CD4-positive, alpha-beta T cell treated with Interleukin-17A for 4 hours (primary cell): ENCODE results near the gene FRMD4B.

Experiments used
- DNase-seq: peaks from one replicate; pipeline ENCODE4 v3.0.0-alpha.2; 2020; ENCODE audit warnings: mixed read lengths

The FRMD4B gene

GRCh38 chr3:69166446-69166845 is 219.4 kb downstream of the FRMD4B start:
- DNase-seq, result no peak

- DNase-seq, result no peak
These were observed 220.1 kb downstream of the FRMD4B start for GRCh38 chr3:69165744-69166143.

GRCh38 chr3:69164296-69164695 is 221.6 kb downstream of the FRMD4B start:
- DNase-seq, result no peak

GRCh38 chr3:69162308-69162980 is 223.4 kb downstream of the FRMD4B start:
- no peak for DNase-seq

- peak; percentile 43 for DNase-seq
These were observed 224.1 kb downstream of the FRMD4B start for GRCh38 chr3:69161587-69162307.

- no peak for DNase-seq
These were observed 225.4 kb downstream of the FRMD4B start for GRCh38 chr3:69160525-69160924.

GRCh38 chr3:69160107-69160506 is 225.8 kb downstream of the FRMD4B start:
- no peak for DNase-seq

GRCh38 chr3:69149586-69149985 is 236.3 kb downstream of the FRMD4B start:
- no peak for DNase-seq

- no peak for DNase-seq
These were observed 240.2 kb downstream of the FRMD4B start for GRCh38 chr3:69145688-69146087.

GRCh38 chr3:69144631-69145245 is 241.2 kb downstream of the FRMD4B start:
- no peak for DNase-seq

GRCh38 chr3:69143612-69144011 is 242.3 kb downstream of the FRMD4B start:
- no peak for DNase-seq

GRCh38 chr3:69142797-69143454 is 243.0 kb downstream of the FRMD4B start:
- no peak for DNase-seq

- no peak for DNase-seq
These were observed 243.8 kb downstream of the FRMD4B start for GRCh38 chr3:69142090-69142489.

GRCh38 chr3:69141313-69141712 is 244.6 kb downstream of the FRMD4B start:
- DNase-seq, result no peak

GRCh38 chr3:69137412-69137811 is 248.5 kb downstream of the FRMD4B start:
- DNase-seq, result no peak

- no peak for DNase-seq
These were observed 248.9 kb downstream of the FRMD4B start for GRCh38 chr3:69137005-69137404.

GRCh38 chr3:69130689-69131088 is 255.2 kb downstream of the FRMD4B start:
- no peak for DNase-seq

GRCh38 chr3:69129531-69129930 is 256.4 kb downstream of the FRMD4B start:
- DNase-seq, result no peak

GRCh38 chr3:69128509-69128908 is 257.4 kb downstream of the FRMD4B start:
- no peak for DNase-seq

GRCh38 chr3:69126999-69127398 is 258.9 kb downstream of the FRMD4B start:
- no peak for DNase-seq

- no peak for DNase-seq
These were observed 259.7 kb downstream of the FRMD4B start for GRCh38 chr3:69126216-69126615.

GRCh38 chr3:69122403-69122802 is 263.5 kb downstream of the FRMD4B start, which contains the start of gene LMOD3:
Gene LMOD3, minus strand, starts transcription at chr3:69122595. Its CDS starts 209 bp downstream, at chr3:69122386.
- no peak for DNase-seq

GRCh38 chr3:69121950-69122349 is 263.9 kb downstream of the FRMD4B start:
- no peak for DNase-seq
